B cell (primary cell): ENCODE measurements around the gene TRANK1. TPM values are rescaled to one million over a fixed set of nuclear protein-coding genes. Genes with fewer than 3 reads are reported as not detected.

Source experiments
- ATAC-seq: fragments of 200-7000 bp; cut with Tn5 transposase; one replicate; pipeline ENCODE4 v1.10.0; 2021; ENCODE audit warnings: low read depth, mild to moderate bottlenecking, moderate number of reproducible peaks, moderate library complexity
- CTCF ChIA-PET: fragments of 350-600 bp; sonication (Branson Sonifier 250); formaldehyde crosslinking; loops from one replicate; lab custom pipeline; 2021; ENCODE audit warnings: antibody characterized with exemption, inconsistent platforms; lab: Charles Lee
- POLR2A ChIA-PET: fragments of 350-600 bp; sonication (Branson Sonifier 250); formaldehyde crosslinking; loops from one replicate; lab custom pipeline; 2021; ENCODE audit warnings: antibody characterized with exemption; lab: Charles Lee
- DNase-seq: peaks from one replicate; pipeline ENCODE4 v3.0.0; 2013
- H2AFZ ChIP-seq: 2 replicates; pipeline ENCODE4 v1.6.1; 2012; ENCODE audit warnings: mild to moderate bottlenecking, low read depth, low read length; ENCODE audit not compliant: insufficient read depth, poor library complexity, severe bottlenecking
- H3K27ac ChIP-seq, 2 donors: 1 replicate in 1 of 2; 2 replicates in 1 of 2; pipeline ENCODE4 v1.5.1; 2012 to 2013; ENCODE audit warnings: low read length in 2 of 2, mild to moderate bottlenecking in 2 of 2, moderate library complexity in 1 of 2
- H3K27me3 ChIP-seq, 4 experiments: fragments of 200-600 bp in 1 of 4; sonication (generic) in 1 of 4; replicated peaks in 1 of 4; 1 replicate in 2 of 4; 2 replicates in 2 of 4; pipeline versions ENCODE4 v1.6.1 to v1.7.0; 2013 to 2016; ENCODE audit warnings: low read length in 3 of 4, mild to moderate bottlenecking in 2 of 4, mixed read lengths in 1 of 4, moderate library complexity in 1 of 4; ENCODE audit not compliant: insufficient read depth in 4 of 4, control insufficient read depth in 3 of 4; ENCODE audit errors: control extremely low read depth in 1 of 4
- H3K36me3 ChIP-seq, 2 experiments: replicated peaks in 1 of 2; 1 replicate in 1 of 2; 2 replicates in 1 of 2; pipeline versions ENCODE4 v1.6.1 to v1.7.1; 2013; ENCODE audit warnings: low read length in 1 of 2; ENCODE audit not compliant: insufficient read depth in 2 of 2, control insufficient read depth in 1 of 2; ENCODE audit errors: control extremely low read depth in 1 of 2, extremely low read depth in 1 of 2
- H3K4me1 ChIP-seq, 2 donors: fragments of 200-600 bp in 1 of 2; sonication (generic) in 1 of 2; 1 replicate in 1 of 2; 2 replicates in 1 of 2; pipeline versions ENCODE4 v1.5.1 to v1.6.1; 2013 to 2017; ENCODE audit warnings: low read length in 2 of 2; ENCODE audit not compliant: control insufficient read depth in 2 of 2, insufficient read depth in 2 of 2
- H3K4me2 ChIP-seq: replicated peaks from 2 replicates; pipeline ENCODE3; 2012; ENCODE audit warnings: mild to moderate bottlenecking, low read depth, low read length; ENCODE audit not compliant: poor library complexity, severe bottlenecking
- H3K4me3 ChIP-seq, 5 experiments: fragments of 200-600 bp in 1 of 5; sonication (generic) in 1 of 5; 1 replicate in 3 of 5; 2 replicates in 2 of 5; pipeline versions ENCODE4 v1.5.1 to v1.7.0; 2011 to 2016; ENCODE audit warnings: low read length in 4 of 5, mild to moderate bottlenecking in 4 of 5, low read depth in 2 of 5, control low read depth in 1 of 5, moderate library complexity in 1 of 5; ENCODE audit not compliant: insufficient read depth in 1 of 5; ENCODE audit errors: control extremely low read depth in 1 of 5, extremely low read depth in 1 of 5
- H3K79me2 ChIP-seq: fragments of 200-600 bp; sonication (generic); one replicate; pipeline ENCODE4 v1.6.0; 2016; ENCODE audit warnings: low read length; ENCODE audit not compliant: control insufficient read depth, insufficient read depth
- H3K9ac ChIP-seq: fragments of 200-600 bp; sonication (generic); 2 replicates; pipeline ENCODE4 v1.6.1; 2017; ENCODE audit warnings: mild to moderate bottlenecking, low read length, moderate library complexity
- H3K9me3 ChIP-seq, 3 donors: one replicate each; pipeline versions ENCODE4 v1.6.1 to v1.7.1; 2013; ENCODE audit warnings: low read length in 2 of 3; ENCODE audit not compliant: control insufficient read depth in 2 of 3, insufficient read depth in 1 of 3; ENCODE audit errors: control extremely low read depth in 1 of 3
- H4K20me1 ChIP-seq: 2 replicates; pipeline ENCODE4 v1.6.0; 2012; ENCODE audit warnings: mild to moderate bottlenecking, low read length; ENCODE audit not compliant: insufficient read depth, control insufficient read depth, poor library complexity, severe bottlenecking
- H3K27ac Mint-ChIP-seq: one replicate; pipeline ENCODE4 v1.8.0; 2021; ENCODE audit warnings: mixed read lengths
- H3K27me3 Mint-ChIP-seq: one replicate; pipeline ENCODE4 v1.8.0; 2021; ENCODE audit warnings: mixed read lengths
- H3K4me1 Mint-ChIP-seq: one replicate; pipeline ENCODE4 v1.8.0; 2021; ENCODE audit warnings: mixed read lengths
- H3K4me3 Mint-ChIP-seq: one replicate; pipeline ENCODE4 v1.8.0; 2021; ENCODE audit warnings: mixed read lengths
- H3K9me3 Mint-ChIP-seq: one replicate; pipeline ENCODE4 v1.8.0; 2022; ENCODE audit warnings: mixed read lengths; ENCODE audit not compliant: insufficient read depth
- CTCF ChIP-seq: fragments of 200-600 bp; IDR thresholded peaks from one replicate; pipeline ENCODE4 v1.8.0; 2022; ENCODE audit warnings: antibody characterized with exemption, mild to moderate bottlenecking
- EZH2 ChIP-seq: IDR thresholded peaks from 2 replicates; pipeline ENCODE4 v1.6.1; 2012; ENCODE audit warnings: borderline replicate concordance, low read depth, mild to moderate bottlenecking, moderate library complexity, low read length; ENCODE audit not compliant: insufficient read depth, poor library complexity, severe bottlenecking
- WGBS: methylation state at CpG from one replicate; pipeline ENCODE4 v1.1.5; 2013; ENCODE audit warnings: missing lambda C conversion rate; ENCODE audit not compliant: insufficient coverage; 5-methylcytosine and 5-hydroxymethylcytosine counted together
- intact Hi-C: fragments of 100-400 bp; cut with micrococcal nuclease; formaldehyde crosslinking; loops from one replicate; pipeline ENCODE4 v1.10.0; 2022
- polyA plus RNA-seq: library from polyadenylated mRNA; depleted of rRNA; stranded (reverse); fragments of >200 nt; gene quantifications from 2 replicates; pipeline ENCODE4 v1.2.3, GENCODE V29; 2012
- total RNA-seq, 2 donors: library from RNA; stranded (reverse); fragments of 120-200 nt in 1 of 2; gene quantifications; 1 replicate in 1 of 2; 2 replicates in 1 of 2; pipeline versions ENCODE4 v1.2.3 to v1.2.4, GENCODE V29; 2013 to 2022

The TRANK1 gene
- total and polyA plus RNA-seq, 2 donors (not counting 1 experiment from before 2014, with no cell fraction given), result 20.8 to 147 TPM

- intact Hi-C loops, result no loop called here
- POLR2A ChIA-PET, result no interaction called here
- Histone ChIP-seq H4K20me1 (no peaks in the 10 kb centered on the region), H3K27me3 (peaks cover 0 to 3% (median 0%) of the 10 kb centered on the region in 4 experiments), H2AFZ (no peak overlapping the region), H3K79me2 (no peaks in the 10 kb centered on the region), H3K27ac (no peak overlapping the region), H3K4me1 (no peaks in the 10 kb centered on the region), H3K9me3 (peaks cover 2 to 13% (median 12%) of the 10 kb centered on the region in 3 donors), H3K4me2 (no peak overlapping the region), H3K4me3 (no peak overlapping the region), H3K36me3 (no peaks in the 10 kb centered on the region), H3K9ac (no peak overlapping the region)
- Mint-ChIP-seq H3K4me3 (no peak overlapping the region), H3K9me3 (peaks cover 7% of the 10 kb centered on the region), H3K4me1 (no peaks in the 10 kb centered on the region), H3K27ac (no peak overlapping the region), H3K27me3 (peaks cover 46% of the 10 kb centered on the region)
- 100% methylated on average over 2 of the region's 2 CpGs for WGBS
- no peak for ATAC-seq
- no peak for TF ChIP-seq EZH2
- no peak for TF ChIP-seq CTCF
- DNase-seq, result no peak
- CTCF ChIA-PET, result no interaction called here
Measured at GRCh38 chr3:36804295-36805055, 140.4 kb downstream of the TRANK1 start.

- no peak overlapping the region for H2AFZ ChIP-seq
- H3K27ac ChIP-seq, result no peak overlapping the region
- H3K9me3 Mint-ChIP-seq, result peaks cover 7% of the 10 kb centered on the region
- TF ChIP-seq CTCF, result no peak
- TF ChIP-seq EZH2, result no peak
- H3K4me3 ChIP-seq, result no peak overlapping the region
- no peaks in the 10 kb centered on the region for H4K20me1 ChIP-seq
- H3K4me2 ChIP-seq, result no peak overlapping the region
- no peaks in the 10 kb centered on the region for H3K4me1 ChIP-seq
- no peaks in the 10 kb centered on the region for H3K36me3 ChIP-seq
- DNase-seq, result no peak
- no peak overlapping the region for H3K27ac Mint-ChIP-seq
- intact Hi-C loops, result no loop called here
- ChIA-PET CTCF (interaction anchor here (0.7 kb wide), 1 partner anchor 239 kb away, joined by 3 read pairs; no protein-coding TSS in a partner anchor), POLR2A (no interaction called here)
- peaks cover 2 to 13% (median 12%) of the 10 kb centered on the region in 3 donors for H3K9me3 ChIP-seq
- no peaks in the 10 kb centered on the region for H3K4me1 Mint-ChIP-seq
- no peaks in the 10 kb centered on the region for H3K79me2 ChIP-seq
- H3K27me3 Mint-ChIP-seq, result peaks cover 46% of the 10 kb centered on the region
- no peak overlapping the region for H3K9ac ChIP-seq
- H3K27me3 ChIP-seq, result peaks cover 0 to 3% (median 0%) of the 10 kb centered on the region in 4 experiments
- ATAC-seq, result no peak
- WGBS, result 98% methylated on average over 5 of the region's 5 CpGs
- no peak overlapping the region for H3K4me3 Mint-ChIP-seq
Measured at GRCh38 chr3:36803091-36803791, 141.6 kb downstream of the TRANK1 start.
